Hypothalamus (tissue), 51 donors: Measurements from ENCODE around the gene ZCCHC24.
"Not testable (repeated sequence)": the region's sequence is repeated elsewhere in the genome, so short reads cannot be mapped to it uniquely, and the experiment has no call there.

Experiments
- DNase-seq, 51 donors: peaks; one replicate each; lab custom pipeline; 2025; lab: John Stamatoyannopoulos, UW

ZCCHC24 gene

GRCh38 chr10:79350407-79351154 is 94.8 kb downstream of the ZCCHC24 start:
- DNase-seq: no peak

GRCh38 chr10:79349766-79350406 is 95.5 kb downstream of the ZCCHC24 start:
- DNase-seq: no peak

- no peak for DNase-seq
These were observed 96.3 kb downstream of the ZCCHC24 start for GRCh38 chr10:79349072-79349491.

GRCh38 chr10:79348640-79348988 is 96.8 kb downstream of the ZCCHC24 start:
- no peak for DNase-seq

GRCh38 chr10:79347894-79348639 is 97.4 kb downstream of the ZCCHC24 start:
- DNase-seq: peak in 20 of 51 donors; percentile 18 to 58 (median 37)

- DNase-seq: peak; percentile 37 to 98 (median 90)
These were observed 98.1 kb downstream of the ZCCHC24 start, which contains the start of gene PPIF for GRCh38 chr10:79347226-79347893. Gene PPIF, plus strand, starts transcription at chr10:79347469. Its CDS starts 80 bp downstream, at chr10:79347549.

- DNase-seq: no peak
These were observed 98.8 kb downstream of the ZCCHC24 start for GRCh38 chr10:79346388-79347225.

GRCh38 chr10:79346012-79346340 is 99.4 kb downstream of the ZCCHC24 start:
- no peak for DNase-seq

- peak in 1 of 51 donors; percentile 14 for DNase-seq
These were observed 100.0 kb downstream of the ZCCHC24 start for GRCh38 chr10:79345241-79346011.

- DNase-seq: no peak
These were observed 100.8 kb downstream of the ZCCHC24 start for GRCh38 chr10:79344502-79345195.

GRCh38 chr10:79342811-79343561 is 102.4 kb downstream of the ZCCHC24 start:
- DNase-seq: no peak

GRCh38 chr10:79342295-79342761 is 103.1 kb downstream of the ZCCHC24 start:
- no peak for DNase-seq

GRCh38 chr10:79340646-79341244 is 104.7 kb downstream of the ZCCHC24 start:
- no peak for DNase-seq

- no peak for DNase-seq
These were observed 106.2 kb downstream of the ZCCHC24 start for GRCh38 chr10:79339266-79339665.

GRCh38 chr10:79337783-79338469 is 107.5 kb downstream of the ZCCHC24 start:
- not testable (repeated sequence) for DNase-seq

- no peak for DNase-seq
These were observed 108.7 kb downstream of the ZCCHC24 start for GRCh38 chr10:79336739-79337138.

- DNase-seq: peak in 1 of 51 donors; percentile 48
These were observed 109.1 kb downstream of the ZCCHC24 start for GRCh38 chr10:79336276-79336675.
